ENCODE results near the gene YAP1. TPM values are rescaled to one million over a fixed set of nuclear protein-coding genes. Genes with fewer than 3 reads are reported as not detected.

YAP1 gene
- total and polyA plus RNA-seq, 8 donors = 22.0 to 400 (median 64.4) TPM

- peaks cover 9 to 34% (median 25%) of the 10 kb centered on the region in 4 donors for H3K4me1 ChIP-seq
- intact Hi-C loops (cut with DNase I; ENCODE audit: low total_unique reads) = no loop called here
- no peak overlapping the region for H3K4me3 ChIP-seq
- H3K36me3 ChIP-seq = peaks cover 0 to 22% (median 13%) of the 10 kb centered on the region in 4 donors
- no peaks in the 10 kb centered on the region for H3K9me3 ChIP-seq
- no peak for TF ChIP-seq POLR2AphosphoS5 (IDR thresholded peaks at IDR 0.05)
- no peak for TF ChIP-seq POLR2A (IDR thresholded peaks at IDR 0.05)
- no peak for TF ChIP-seq EP300 (IDR thresholded peaks at IDR 0.05)
- no peak for TF ChIP-seq CTCF (IDR thresholded peaks at IDR 0.05)
- H3K27ac ChIP-seq = no peak overlapping the region
- H3K27me3 ChIP-seq = no peaks in the 10 kb centered on the region
- no peak for DNase-seq
- WGBS, 5 donors = 89 to 97% (median 92%) methylated on average over 4 of the region's 4 CpGs
Measured at GRCh38 chr11:102163368-102163767, 53.1 kb downstream of the YAP1 start.

GRCh38 chr11:102166175-102167064, 56.2 kb downstream of the YAP1 start:
- no peak overlapping the region for H3K27ac ChIP-seq
- H3K4me3 ChIP-seq = no peak overlapping the region
- intact Hi-C loops (cut with DNase I; ENCODE audit: low total_unique reads) = no loop called here
- peaks cover 0 to 22% (median 13%) of the 10 kb centered on the region in 4 donors for H3K36me3 ChIP-seq
- H3K4me1 ChIP-seq = peaks cover 0 to 36% (median 26%) of the 10 kb centered on the region in 4 donors
- TF ChIP-seq POLR2A (IDR thresholded peaks at IDR 0.05) = no peak
- TF ChIP-seq EP300 (IDR thresholded peaks at IDR 0.05) = no peak
- no peak for TF ChIP-seq POLR2AphosphoS5 (IDR thresholded peaks at IDR 0.05)
- no peak for TF ChIP-seq CTCF (IDR thresholded peaks at IDR 0.05)
- no peaks in the 10 kb centered on the region for H3K9me3 ChIP-seq
- DNase-seq = no peak
- no peaks in the 10 kb centered on the region for H3K27me3 ChIP-seq
- 81 to 88% (median 87%) methylated on average over 6 of the region's 6 CpGs for WGBS, 5 donors

GRCh38 chr11:102168481-102168880, 58.2 kb downstream of the YAP1 start:
- WGBS, 5 donors = 49 to 72% (median 62%) methylated on average over 1 of the region's 1 CpG
- DNase-seq = no peak

GRCh38 chr11:102171101-102171500, 60.9 kb downstream of the YAP1 start:
- no peak overlapping the region for H3K4me3 ChIP-seq
- no peak for TF ChIP-seq POLR2A (IDR thresholded peaks at IDR 0.05)
- no peak for TF ChIP-seq EP300 (IDR thresholded peaks at IDR 0.05)
- no peak for TF ChIP-seq CTCF (IDR thresholded peaks at IDR 0.05)
- no peak for TF ChIP-seq POLR2AphosphoS5 (IDR thresholded peaks at IDR 0.05)
- no peaks in the 10 kb centered on the region for H3K27me3 ChIP-seq
- DNase-seq = no peak
- peaks cover 0 to 45% (median 31%) of the 10 kb centered on the region in 4 donors for H3K4me1 ChIP-seq
- peak overlapping the region in 4 of 5 donors; percentile 62 to 78 (median 71) for H3K27ac ChIP-seq
- no peaks in the 10 kb centered on the region for H3K9me3 ChIP-seq
- H3K36me3 ChIP-seq = peaks cover 0 to 16% (median 15%) of the 10 kb centered on the region in 4 donors
- intact Hi-C loops (cut with DNase I; ENCODE audit: low total_unique reads) = no loop called here

More at GRCh38 chr11:102168481-102168880, 58.2 kb downstream of the YAP1 start:
- intact Hi-C loops (cut with DNase I; ENCODE audit: low total_unique reads) = no loop called here
- Histone ChIP-seq H3K4me3 (no peak overlapping the region), H3K4me1 (peaks cover 0 to 45% (median 31%) of the 10 kb centered on the region in 4 donors), H3K27ac (no peak overlapping the region), H3K9me3 (no peaks in the 10 kb centered on the region), H3K36me3 (peaks cover 0 to 15% (median 4%) of the 10 kb centered on the region in 4 donors), H3K27me3 (no peaks in the 10 kb centered on the region)
- TF ChIP-seq POLR2A (IDR thresholded peaks at IDR 0.05) = no peak
- no peak for TF ChIP-seq CTCF (IDR thresholded peaks at IDR 0.05)
- TF ChIP-seq EP300 (IDR thresholded peaks at IDR 0.05) = no peak
- TF ChIP-seq POLR2AphosphoS5 (IDR thresholded peaks at IDR 0.05) = no peak
